ENCODE measurements around the gene STAC. TPM values are rescaled to one million over a fixed set of nuclear protein-coding genes. Genes with fewer than 3 reads are reported as not detected.

Gene STAC
- total RNA-seq, 2 donors from 2014 or later = 0.42 to 1.1 TPM

DNA sequence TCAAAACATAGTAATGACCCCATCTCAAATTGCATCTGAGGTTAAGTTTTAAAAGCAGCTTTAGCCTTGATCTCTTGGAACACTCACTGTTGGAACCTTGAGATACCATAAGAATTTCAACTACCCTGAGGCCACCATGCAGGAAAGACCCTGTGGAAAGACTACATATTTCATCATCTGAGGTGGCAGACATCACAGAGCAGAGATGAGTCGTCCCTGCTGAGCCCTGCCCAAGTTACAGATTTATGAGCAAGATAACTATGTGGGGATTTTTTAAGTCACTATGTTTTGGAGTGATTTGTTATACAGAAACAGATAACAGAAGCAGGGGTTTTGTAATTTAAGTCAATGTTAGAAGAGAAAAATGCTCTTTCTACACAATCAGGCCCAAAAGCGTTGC lies 168.4 kb downstream of the STAC start:
- Histone ChIP-seq H3K36me3 (no peaks in the 10 kb centered on the region), H3K27me3 (no peaks in the 10 kb centered on the region), H3K9me3 (no peaks in the 10 kb centered on the region), H3K27ac (no peak overlapping the region), H3K4me1 (no peaks in the 10 kb centered on the region), H3K4me3 (no peak overlapping the region), H3K9ac (ENCODE audit: low read depth in 2 of 2, low read length in 2 of 2) (no peak overlapping the region)
- TF ChIP-seq, protein P1, sequence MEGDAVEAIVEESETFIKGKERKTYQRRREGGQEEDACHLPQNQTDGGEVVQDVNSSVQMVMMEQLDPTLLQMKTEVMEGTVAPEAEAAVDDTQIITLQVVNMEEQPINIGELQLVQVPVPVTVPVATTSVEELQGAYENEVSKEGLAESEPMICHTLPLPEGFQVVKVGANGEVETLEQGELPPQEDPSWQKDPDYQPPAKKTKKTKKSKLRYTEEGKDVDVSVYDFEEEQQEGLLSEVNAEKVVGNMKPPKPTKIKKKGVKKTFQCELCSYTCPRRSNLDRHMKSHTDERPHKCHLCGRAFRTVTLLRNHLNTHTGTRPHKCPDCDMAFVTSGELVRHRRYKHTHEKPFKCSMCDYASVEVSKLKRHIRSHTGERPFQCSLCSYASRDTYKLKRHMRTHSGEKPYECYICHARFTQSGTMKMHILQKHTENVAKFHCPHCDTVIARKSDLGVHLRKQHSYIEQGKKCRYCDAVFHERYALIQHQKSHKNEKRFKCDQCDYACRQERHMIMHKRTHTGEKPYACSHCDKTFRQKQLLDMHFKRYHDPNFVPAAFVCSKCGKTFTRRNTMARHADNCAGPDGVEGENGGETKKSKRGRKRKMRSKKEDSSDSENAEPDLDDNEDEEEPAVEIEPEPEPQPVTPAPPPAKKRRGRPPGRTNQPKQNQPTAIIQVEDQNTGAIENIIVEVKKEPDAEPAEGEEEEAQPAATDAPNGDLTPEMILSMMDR (IDR thresholded peaks at IDR 0.05) = no peak
- intact Hi-C loops (cut with DNase I) = no loop called here
- no peak for DNase-seq

DNA sequence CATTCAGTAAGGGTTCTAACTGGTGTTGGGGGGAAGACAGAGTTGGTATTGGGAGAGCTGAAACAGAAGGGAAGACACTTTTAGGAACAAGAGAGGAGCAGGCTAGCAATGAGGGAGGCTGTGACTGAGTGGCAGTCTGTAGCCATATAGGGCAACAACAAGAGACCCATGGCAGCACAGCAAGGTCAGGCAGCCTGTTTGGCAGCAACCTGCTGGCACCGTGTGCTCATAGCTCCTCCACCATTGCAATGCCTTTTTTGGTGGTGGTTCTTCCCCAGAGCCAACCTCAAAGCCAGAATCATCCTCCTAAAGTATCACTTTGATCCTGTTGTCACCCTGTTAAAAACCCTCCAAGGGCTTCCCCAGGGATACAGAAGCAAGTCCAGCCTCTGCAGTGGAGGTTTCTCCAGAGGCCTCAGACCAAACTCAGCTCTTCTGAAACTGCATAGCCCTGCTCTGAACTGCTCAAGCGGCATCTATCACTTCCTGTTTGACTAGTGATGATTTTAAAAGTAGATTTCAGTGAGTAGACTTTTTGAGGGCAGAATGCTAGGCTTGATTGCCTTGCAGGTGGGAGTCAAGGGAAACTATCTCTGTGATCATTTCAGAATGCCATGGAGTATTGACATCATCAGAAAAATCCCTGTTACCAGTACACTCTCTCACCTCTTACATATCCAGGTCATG lies 176.9 kb downstream of the STAC start:
- Histone ChIP-seq H3K27me3 (no peaks in the 10 kb centered on the region), H3K9me3 (no peaks in the 10 kb centered on the region), H3K4me3 (no peak overlapping the region), H3K9ac (ENCODE audit: low read depth in 2 of 2, low read length in 2 of 2) (no peak overlapping the region), H3K4me1 (no peaks in the 10 kb centered on the region), H3K36me3 (no peaks in the 10 kb centered on the region), H3K27ac (no peak overlapping the region)
- TF ChIP-seq, protein P1 (IDR thresholded peaks at IDR 0.05) = no peak
- no peak for DNase-seq
- intact Hi-C loops (cut with DNase I) = no loop called here

DNA sequence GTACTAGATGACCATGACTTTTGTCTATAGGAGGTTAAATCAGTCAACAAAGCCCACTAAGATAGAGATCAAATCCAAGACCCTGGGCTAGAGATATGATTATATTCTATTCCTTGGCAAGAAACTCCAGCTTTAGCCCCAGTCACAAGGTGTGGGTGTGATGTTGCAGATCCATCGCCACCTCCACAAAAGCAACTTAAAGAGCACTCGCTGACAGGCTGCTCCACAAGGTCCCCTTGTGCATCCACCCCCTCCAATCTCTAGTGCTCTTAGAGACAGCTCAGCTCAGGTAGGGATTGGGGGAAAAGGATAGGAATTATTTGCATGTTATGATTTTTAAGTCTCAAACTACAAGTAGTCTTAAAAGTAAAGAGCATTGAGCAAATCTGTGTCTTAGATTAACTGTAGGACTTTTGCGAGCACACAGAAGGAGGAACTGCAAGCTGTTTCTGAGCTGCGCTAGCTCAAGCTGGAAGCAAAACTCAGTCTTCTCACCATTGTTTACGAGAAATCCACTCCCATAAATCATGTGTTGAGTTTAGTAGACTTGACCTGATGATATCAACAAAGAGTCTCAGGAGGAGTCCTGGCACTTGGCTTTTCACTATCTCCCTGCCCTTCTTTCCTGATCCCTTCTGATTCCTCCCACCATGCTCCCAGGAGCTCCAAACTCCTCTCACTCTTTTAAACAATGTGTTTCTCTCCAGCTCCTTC lies 177.6 kb downstream of the STAC start:
- no peak overlapping the region for H3K27ac ChIP-seq
- DNase-seq = no peak
- no peaks in the 10 kb centered on the region for H3K9me3 ChIP-seq
- TF ChIP-seq, protein P1 (IDR thresholded peaks at IDR 0.05) = no peak
- no peak overlapping the region for H3K4me3 ChIP-seq
- H3K27me3 ChIP-seq = no peaks in the 10 kb centered on the region
- H3K4me1 ChIP-seq = no peaks in the 10 kb centered on the region
- no peak overlapping the region for H3K9ac ChIP-seq (ENCODE audit: low read depth in 2 of 2, low read length in 2 of 2)
- H3K36me3 ChIP-seq = no peaks in the 10 kb centered on the region
- intact Hi-C loops (cut with DNase I) = no loop called here

DNA sequence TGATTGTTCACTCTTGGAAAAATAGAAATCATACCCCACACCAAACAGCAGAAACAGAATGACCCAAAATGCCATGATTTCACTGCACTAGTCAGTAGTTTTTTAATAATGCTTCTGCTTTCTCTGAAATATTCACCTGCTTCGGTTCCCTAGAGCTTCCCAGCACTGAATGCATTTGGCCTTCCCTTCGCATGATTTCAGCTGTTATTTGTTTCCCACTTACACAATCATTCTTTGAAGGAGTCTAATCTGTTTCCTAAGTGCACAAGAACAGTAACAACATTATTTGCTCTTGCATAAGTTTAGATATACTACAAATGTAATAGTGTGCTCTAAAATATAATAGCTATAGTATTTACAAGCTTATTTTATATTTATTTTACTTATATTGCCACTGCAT lies 178.7 kb downstream of the STAC start:
- intact Hi-C loops (cut with DNase I) = no loop called here
- no peak overlapping the region for H3K9ac ChIP-seq (ENCODE audit: low read depth in 2 of 2, low read length in 2 of 2)
- H3K9me3 ChIP-seq = no peaks in the 10 kb centered on the region
- no peak for DNase-seq
- H3K36me3 ChIP-seq = no peaks in the 10 kb centered on the region
- H3K4me3 ChIP-seq = no peak overlapping the region
- no peak overlapping the region for H3K27ac ChIP-seq
- H3K27me3 ChIP-seq = no peaks in the 10 kb centered on the region
- no peaks in the 10 kb centered on the region for H3K4me1 ChIP-seq
- TF ChIP-seq, protein P1 (IDR thresholded peaks at IDR 0.05) = no peak

DNA sequence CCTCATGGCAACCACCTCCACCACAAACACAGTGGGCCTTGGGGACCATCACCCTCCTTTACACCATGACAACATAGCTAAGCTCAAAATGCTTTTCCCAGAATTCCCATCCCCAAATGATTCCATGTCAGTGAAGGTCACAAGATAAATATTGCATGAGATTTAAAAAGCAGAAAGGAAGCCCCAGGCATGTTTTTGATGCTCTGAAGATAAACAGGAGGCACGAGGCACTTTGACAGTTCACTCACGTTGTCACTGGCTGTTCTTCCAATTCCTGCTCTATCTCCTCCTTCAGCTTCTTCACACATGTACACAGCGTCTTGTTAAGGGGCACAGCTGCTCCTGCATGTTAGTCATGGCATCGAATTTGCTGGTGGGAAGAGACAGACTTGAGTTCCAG lies 180.4 kb downstream of the STAC start:
- no peaks in the 10 kb centered on the region for H3K36me3 ChIP-seq
- intact Hi-C loops (cut with DNase I) = no loop called here
- H3K4me3 ChIP-seq = no peak overlapping the region
- H3K4me1 ChIP-seq = no peaks in the 10 kb centered on the region
- H3K9me3 ChIP-seq = no peaks in the 10 kb centered on the region
- H3K27ac ChIP-seq = no peak overlapping the region
- no peak overlapping the region for H3K9ac ChIP-seq (ENCODE audit: low read depth in 2 of 2, low read length in 2 of 2)
- no peaks in the 10 kb centered on the region for H3K27me3 ChIP-seq
- TF ChIP-seq, protein P1 (IDR thresholded peaks at IDR 0.05) = no peak
- DNase-seq = no peak

All from colonic mucosa (tissue), 4 donors.